Sigmoid colon (tissue), 7 donors: ENCODE measurements around the gene ETV3. TPM values are rescaled to one million over a fixed set of nuclear protein-coding genes. Genes with fewer than 3 reads are reported as not detected.

Source experiments
- DNase-seq: peaks from one replicate; pipeline ENCODE4 v3.0.0-alpha.2; 2019
- H3K27ac ChIP-seq, 4 donors: fragments of 200-600 bp; sonication (generic); one replicate each; pipeline ENCODE4 v1.5.1; 2016 to 2019; ENCODE audit warnings: mild to moderate bottlenecking in 1 of 4
- H3K27me3 ChIP-seq, 3 donors: fragments of 200-600 bp; sonication (generic); one replicate each; pipeline ENCODE4 v1.5.1; 2019; ENCODE audit warnings: mild to moderate bottlenecking in 1 of 3
- H3K36me3 ChIP-seq, 4 donors: fragments of 200-600 bp; sonication (generic); one replicate each; pipeline ENCODE4 v1.5.1; 2016 to 2019
- H3K4me1 ChIP-seq, 4 donors: fragments of 200-600 bp; sonication (generic); one replicate each; pipeline ENCODE4 v1.5.1; 2017 to 2019
- H3K4me3 ChIP-seq, 4 donors: fragments of 200-600 bp; sonication (generic); one replicate each; pipeline ENCODE4 v1.5.1; 2017 to 2019; ENCODE audit warnings: mild to moderate bottlenecking in 2 of 4, moderate library complexity in 1 of 4
- H3K9me3 ChIP-seq, 4 donors: fragments of 200-600 bp in 3 of 4; sonication (generic) in 3 of 4; one replicate each; pipeline versions ENCODE4 v1.5.1 to v1.6.1; 2013 to 2019
- EP300 ChIP-seq, 4 donors: sonication (generic); formaldehyde crosslinking; IDR thresholded peaks; one replicate each; pipeline ENCODE4 v1.6.1; 2017; ENCODE audit warnings: antibody characterized with exemption in 4 of 4
- POLR2A ChIP-seq, 2 donors: fragments of 450-650 bp; IDR thresholded peaks; one replicate each; pipeline ENCODE4 v1.6.1; 2016; ENCODE audit warnings: antibody characterized with exemption in 2 of 2, mild to moderate bottlenecking in 2 of 2, moderate library complexity in 2 of 2
- POLR2AphosphoS5 ChIP-seq, 4 donors: sonication (generic); formaldehyde crosslinking; IDR thresholded peaks; one replicate each; pipeline ENCODE4 v1.6.1; 2017; ENCODE audit warnings: antibody characterized with exemption in 4 of 4
- WGBS, 2 donors: extraction: QIAGEN DNeasy Blood & Tissue Kit; methylation state at CpG; one replicate each; pipeline ENCODE4 v1.1.7; 2013; 5-methylcytosine and 5-hydroxymethylcytosine counted together
- intact Hi-C: fragments of 100-400 bp; cut with DNase I; formaldehyde crosslinking; loops from one replicate; pipeline ENCODE4 v1.15.1; 2023
- polyA plus RNA-seq, 3 donors: library from polyadenylated mRNA; stranded (reverse); fragments of 200-250 nt; gene quantifications; one replicate each; pipeline ENCODE4 v1.2.3, GENCODE V29; 2013
- total RNA-seq, 4 donors: library from RNA; depleted of rRNA; stranded (reverse); fragments of >200 nt; gene quantifications; one replicate each; pipeline ENCODE4 v1.1.0, GENCODE V29; 2016
- TF ChIP-seq, protein P1 (sequence below), 4 experiments: fragments of 450-650 bp in 3 of 4; fragments of 200-600 bp in 1 of 4; IDR thresholded peaks; one replicate each; pipeline ENCODE4 v1.5.1; 2016 to 2019; ENCODE audit warnings: antibody characterized with exemption in 4 of 4, mild to moderate bottlenecking in 3 of 4, moderate library complexity in 2 of 4
- donor health status: healthy with polysubstance abuse.
- donor health status: Bipolar disorder and iron deficiency.
- donor health status: healthy.

The ETV3 gene
- total and polyA plus RNA-seq, 7 donors = 6.6 to 20.2 (median 14.1) TPM

DNA sequence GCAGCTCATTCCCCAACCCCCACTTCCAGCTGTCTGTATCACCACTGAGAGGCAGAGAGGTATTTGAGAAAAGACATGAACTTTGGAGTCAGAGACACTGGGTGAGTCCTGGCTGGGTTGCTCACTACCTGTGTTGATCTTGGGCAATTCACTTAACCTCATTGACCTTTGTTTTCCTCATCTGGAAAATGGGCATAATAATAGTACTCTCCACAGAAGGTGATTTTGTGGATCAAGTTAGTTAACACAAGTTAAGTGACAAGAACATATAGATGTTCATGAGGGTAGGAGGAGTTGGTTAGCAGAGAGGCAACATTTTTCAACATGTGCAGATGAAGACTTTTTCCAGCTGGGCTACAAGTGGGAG is 21.5 kb downstream of the ETV3 start:
- TF ChIP-seq POLR2A (IDR thresholded peaks at IDR 0.05) = no peak
- Histone ChIP-seq H3K4me1 (no peaks in the 10 kb centered on the region), H3K9me3 (no peaks in the 10 kb centered on the region), H3K36me3 (peaks cover 0 to 10% (median 0%) of the 10 kb centered on the region in 4 donors), H3K27ac (no peak overlapping the region), H3K27me3 (peaks cover 0 to 10% (median 0%) of the 10 kb centered on the region in 3 donors), H3K4me3 (no peak overlapping the region)
- no peak for DNase-seq
- intact Hi-C loops = no loop called here

DNA sequence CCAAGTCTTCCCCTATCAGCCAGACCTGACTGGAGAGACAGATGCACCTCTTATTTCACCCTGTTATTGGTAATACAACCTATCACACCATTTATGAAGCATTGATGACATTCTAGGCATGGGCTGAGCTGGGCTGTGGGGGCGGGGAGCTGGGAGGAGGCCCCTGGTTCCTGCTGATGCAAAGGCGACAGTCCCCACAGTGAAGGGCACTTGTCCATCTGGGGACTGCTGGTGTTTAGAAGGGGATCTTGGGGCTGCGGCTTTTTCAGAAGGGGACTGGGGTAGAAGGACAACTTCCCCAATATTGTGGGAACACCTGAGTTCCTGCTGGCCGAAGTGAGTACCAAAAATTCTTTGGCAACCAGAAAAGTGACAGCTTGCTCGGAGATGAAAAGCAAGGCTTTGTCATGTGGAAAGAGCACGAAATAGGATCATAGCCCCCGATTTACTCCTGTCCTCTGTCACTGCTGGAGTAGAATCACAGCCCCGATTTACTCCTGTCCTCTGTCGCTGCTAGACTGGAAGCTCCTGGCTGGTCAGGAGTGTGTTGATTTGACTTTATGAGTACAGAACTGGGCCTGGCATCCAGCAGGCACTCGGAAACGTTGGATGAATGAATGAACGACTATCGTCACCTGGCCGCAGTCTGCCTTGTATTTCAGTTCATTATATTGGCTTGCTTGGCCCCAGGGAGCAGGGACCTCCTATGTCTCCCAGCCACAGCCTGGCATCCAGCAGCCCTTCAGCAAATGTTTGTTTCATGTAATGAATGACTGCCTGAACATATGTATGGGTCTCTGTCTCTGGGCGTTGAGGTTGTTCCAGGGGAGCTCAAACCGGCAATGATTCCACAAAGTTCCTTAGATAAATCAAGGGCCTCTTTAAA is 22.1 kb downstream of the ETV3 start:
- 63 to 77% methylated on average over 16 of the region's 16 CpGs for WGBS, 2 donors
- no peak overlapping the region for H3K4me3 ChIP-seq
- peak; percentile 29 for DNase-seq
- no peak for TF ChIP-seq POLR2A (IDR thresholded peaks at IDR 0.05)
- TF ChIP-seq EP300 (IDR thresholded peaks at IDR 0.05) = no peak
- TF ChIP-seq POLR2AphosphoS5 (IDR thresholded peaks at IDR 0.05) = no peak
- TF ChIP-seq, protein P1, sequence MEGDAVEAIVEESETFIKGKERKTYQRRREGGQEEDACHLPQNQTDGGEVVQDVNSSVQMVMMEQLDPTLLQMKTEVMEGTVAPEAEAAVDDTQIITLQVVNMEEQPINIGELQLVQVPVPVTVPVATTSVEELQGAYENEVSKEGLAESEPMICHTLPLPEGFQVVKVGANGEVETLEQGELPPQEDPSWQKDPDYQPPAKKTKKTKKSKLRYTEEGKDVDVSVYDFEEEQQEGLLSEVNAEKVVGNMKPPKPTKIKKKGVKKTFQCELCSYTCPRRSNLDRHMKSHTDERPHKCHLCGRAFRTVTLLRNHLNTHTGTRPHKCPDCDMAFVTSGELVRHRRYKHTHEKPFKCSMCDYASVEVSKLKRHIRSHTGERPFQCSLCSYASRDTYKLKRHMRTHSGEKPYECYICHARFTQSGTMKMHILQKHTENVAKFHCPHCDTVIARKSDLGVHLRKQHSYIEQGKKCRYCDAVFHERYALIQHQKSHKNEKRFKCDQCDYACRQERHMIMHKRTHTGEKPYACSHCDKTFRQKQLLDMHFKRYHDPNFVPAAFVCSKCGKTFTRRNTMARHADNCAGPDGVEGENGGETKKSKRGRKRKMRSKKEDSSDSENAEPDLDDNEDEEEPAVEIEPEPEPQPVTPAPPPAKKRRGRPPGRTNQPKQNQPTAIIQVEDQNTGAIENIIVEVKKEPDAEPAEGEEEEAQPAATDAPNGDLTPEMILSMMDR (IDR thresholded peaks at IDR 0.05) = no peak
- H3K27me3 ChIP-seq = peaks cover 0 to 15% (median 0%) of the 10 kb centered on the region in 3 donors
- H3K4me1 ChIP-seq = no peaks in the 10 kb centered on the region
- H3K9me3 ChIP-seq = no peaks in the 10 kb centered on the region
- H3K27ac ChIP-seq = no peak overlapping the region
- intact Hi-C loops = no loop called here
- H3K36me3 ChIP-seq = peaks cover 0 to 4% (median 0%) of the 10 kb centered on the region in 4 donors

DNA sequence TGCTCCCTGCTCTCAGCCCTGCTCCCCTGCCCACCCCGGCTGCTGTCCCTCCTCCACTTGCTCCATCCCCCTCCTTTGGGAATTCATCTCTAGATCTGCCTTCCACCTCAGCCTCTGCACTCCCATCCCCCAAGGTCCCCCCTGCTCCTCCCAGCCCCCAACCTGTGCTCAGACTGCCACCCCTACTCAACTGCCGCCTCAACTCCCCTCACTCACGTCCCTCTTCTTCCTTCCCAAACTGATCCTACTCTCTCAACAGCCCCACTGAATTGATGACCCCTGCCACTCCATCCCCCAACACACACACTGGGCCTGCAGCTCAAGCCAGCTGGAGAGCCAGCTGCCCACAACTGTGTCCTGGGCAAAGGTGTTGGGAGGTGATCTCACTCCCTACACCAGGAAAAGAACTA is 22.8 kb downstream of the ETV3 start:
- peak; percentile 22 for DNase-seq
- Histone ChIP-seq H3K27ac (no peak overlapping the region), H3K27me3 (peaks cover 0 to 20% (median 0%) of the 10 kb centered on the region in 3 donors), H3K4me3 (no peak overlapping the region), H3K9me3 (no peaks in the 10 kb centered on the region), H3K36me3 (no peaks in the 10 kb centered on the region), H3K4me1 (no peaks in the 10 kb centered on the region)
- TF ChIP-seq POLR2AphosphoS5 (IDR thresholded peaks at IDR 0.05) = no peak
- TF ChIP-seq EP300 (IDR thresholded peaks at IDR 0.05) = no peak
- TF ChIP-seq POLR2A (IDR thresholded peaks at IDR 0.05) = no peak
- TF ChIP-seq, protein P1 (IDR thresholded peaks at IDR 0.05) = no peak
- 83 to 85% methylated on average over 3 of the region's 3 CpGs for WGBS, 2 donors
- intact Hi-C loops = no loop called here

DNA sequence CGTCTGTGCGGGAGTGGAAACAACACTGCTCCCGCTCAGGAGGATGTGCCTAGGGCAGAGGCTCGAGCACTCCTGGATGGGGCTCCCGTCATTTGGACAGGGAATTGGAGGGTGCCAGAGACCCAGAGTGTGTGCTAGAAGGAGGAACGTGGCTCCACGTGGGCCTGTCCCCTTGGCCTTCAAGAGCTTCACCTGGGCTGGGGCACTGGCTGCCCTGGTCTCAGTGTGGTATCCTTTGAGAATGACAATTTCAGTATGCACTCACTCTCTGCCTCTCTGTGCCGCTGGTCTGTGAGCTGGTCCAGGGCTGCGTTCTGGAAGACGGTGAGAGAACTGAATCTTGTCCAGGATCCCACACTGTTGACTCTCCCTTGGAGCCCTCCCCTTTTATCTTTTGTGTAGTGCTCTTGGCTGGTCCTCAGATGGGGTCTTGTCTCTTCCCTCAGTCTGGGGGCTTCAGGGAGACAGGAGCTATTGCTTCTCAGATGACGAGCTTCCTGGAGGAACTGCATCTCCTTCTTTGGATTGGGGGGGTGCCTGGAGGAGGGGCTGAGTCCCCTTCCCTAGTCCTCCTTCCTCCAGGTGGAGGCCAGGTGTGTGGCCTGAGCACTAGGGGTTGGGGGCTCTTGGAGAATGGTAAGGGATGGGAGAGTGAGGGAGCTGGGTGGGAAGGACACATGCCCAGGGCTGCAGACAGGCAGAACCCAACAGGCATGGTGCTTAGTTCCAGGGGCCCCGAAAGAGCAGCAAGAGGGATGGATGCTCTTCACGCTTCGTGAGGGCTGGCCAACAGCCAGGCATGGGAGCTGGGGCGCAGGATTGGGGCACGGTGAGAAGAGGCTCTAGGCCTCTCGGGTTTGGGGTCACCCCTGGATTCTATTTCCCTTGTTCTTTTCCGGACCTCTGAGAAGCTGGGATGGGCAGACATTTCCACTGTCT is 23.7 kb downstream of the ETV3 start:
- Histone ChIP-seq H3K27ac (no peak overlapping the region), H3K4me1 (no peaks in the 10 kb centered on the region), H3K36me3 (no peaks in the 10 kb centered on the region), H3K9me3 (no peaks in the 10 kb centered on the region), H3K4me3 (no peak overlapping the region), H3K27me3 (peaks cover 0 to 29% (median 8%) of the 10 kb centered on the region in 3 donors)
- intact Hi-C loops = no loop called here
- TF ChIP-seq, protein P1 (IDR thresholded peaks at IDR 0.05) = no peak
- no peak for TF ChIP-seq POLR2AphosphoS5 (IDR thresholded peaks at IDR 0.05)
- TF ChIP-seq POLR2A (IDR thresholded peaks at IDR 0.05) = no peak
- TF ChIP-seq EP300 (IDR thresholded peaks at IDR 0.05) = no peak
- 83 to 84% methylated on average over 18 of the region's 18 CpGs for WGBS, 2 donors
- peak; percentile 40 for DNase-seq

DNA sequence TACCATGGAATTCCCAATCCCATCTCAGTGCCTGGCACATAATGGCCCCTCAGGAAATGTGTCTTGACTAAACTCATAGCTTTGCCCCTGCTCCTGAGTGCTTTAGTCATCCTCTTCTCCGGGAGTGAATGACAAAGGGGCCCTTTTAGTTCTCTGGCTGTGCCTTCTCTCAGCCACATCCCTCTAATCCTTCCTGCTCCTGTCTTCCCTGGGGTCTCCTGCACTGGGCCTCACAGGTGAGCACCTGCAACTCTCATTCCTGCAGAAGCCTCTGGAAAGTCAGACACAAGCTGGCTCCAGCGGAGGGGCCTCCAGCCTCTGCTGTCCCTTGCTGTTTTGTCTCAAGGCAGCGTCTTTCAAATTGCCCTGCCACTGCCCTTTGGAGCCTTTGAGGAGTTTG is 24.6 kb downstream of the ETV3 start:
- intact Hi-C loops = no loop called here
- Histone ChIP-seq H3K27me3 (peaks cover 0 to 37% (median 9%) of the 10 kb centered on the region in 3 donors), H3K4me3 (no peak overlapping the region), H3K36me3 (no peaks in the 10 kb centered on the region), H3K4me1 (no peaks in the 10 kb centered on the region), H3K9me3 (no peaks in the 10 kb centered on the region), H3K27ac (no peak overlapping the region)
- 69 to 70% methylated on average over 3 of the region's 3 CpGs for WGBS, 2 donors
- TF ChIP-seq POLR2A (IDR thresholded peaks at IDR 0.05) = no peak
- no peak for DNase-seq
